Measurements from ENCODE around the gene SWT1.

SWT1 gene

GRCh38 chr1:185227161-185227560, 70.2 kb downstream of the SWT1 start:
- TF ChIP-seq TSHZ2 (CRISPR knock-in tag; IDR thresholded peaks at IDR 0.05): no peak
- no peak for TF ChIP-seq ZNF8 (CRISPR knock-in tag; IDR thresholded peaks at IDR 0.05)
- no peak for TF ChIP-seq TCF4 (CRISPR knock-in tag; IDR thresholded peaks at IDR 0.05; ENCODE audit: borderline replicate concordance)
- no peak for TF ChIP-seq CSDC2 (CRISPR knock-in tag; IDR thresholded peaks at IDR 0.05)
- TF ChIP-seq ESRRG (CRISPR knock-in tag; IDR thresholded peaks at IDR 0.05): no peak
- no peak for TF ChIP-seq ISL1 (CRISPR knock-in tag; IDR thresholded peaks at IDR 0.05)
- TF ChIP-seq ARNTL (CRISPR knock-in tag; IDR thresholded peaks at IDR 0.05; ENCODE audit: borderline replicate concordance, low read depth): no peak
- no peak for TF ChIP-seq POU6F1 (CRISPR knock-in tag; IDR thresholded peaks at IDR 0.05; ENCODE audit: borderline replicate concordance, low read depth)
- TF ChIP-seq GLIS3 (CRISPR knock-in tag; IDR thresholded peaks at IDR 0.05): no peak
- TF ChIP-seq ZNF565 (CRISPR knock-in tag; conservative IDR thresholded peaks at IDR 0.05; ENCODE audit: low read depth): no peak
- no peak for TF ChIP-seq ZNF70 (CRISPR knock-in tag; IDR thresholded peaks at IDR 0.05)
- TF ChIP-seq CREB5 (CRISPR knock-in tag; IDR thresholded peaks at IDR 0.05; ENCODE audit: low read depth): no peak
- TF ChIP-seq ZC3H10 (CRISPR knock-in tag; IDR thresholded peaks at IDR 0.05): no peak
- no peak for TF ChIP-seq RARB (CRISPR knock-in tag; IDR thresholded peaks at IDR 0.05)
- no peak for TF ChIP-seq ZFP3 (CRISPR knock-in tag; IDR thresholded peaks at IDR 0.05)
- TF ChIP-seq OSR1 (CRISPR knock-in tag; IDR thresholded peaks at IDR 0.05): no peak
- no peak for TF ChIP-seq PATZ1 (CRISPR knock-in tag; IDR thresholded peaks at IDR 0.05; ENCODE audit: borderline replicate concordance)
- ATAC-seq: no peak

- TF ChIP-seq CSRNP3 (CRISPR knock-in tag; IDR thresholded peaks at IDR 0.05): no peak
- TF ChIP-seq TSHZ2 (CRISPR knock-in tag; IDR thresholded peaks at IDR 0.05): no peak
- no peak for TF ChIP-seq PPARA (CRISPR knock-in tag; IDR thresholded peaks at IDR 0.05; ENCODE audit: borderline replicate concordance)
- TF ChIP-seq PATZ1 (CRISPR knock-in tag; IDR thresholded peaks at IDR 0.05; ENCODE audit: borderline replicate concordance): no peak
- no peak for TF ChIP-seq ARNTL (CRISPR knock-in tag; IDR thresholded peaks at IDR 0.05; ENCODE audit: borderline replicate concordance, low read depth)
- TF ChIP-seq TOX (CRISPR knock-in tag; IDR thresholded peaks at IDR 0.05; ENCODE audit: borderline replicate concordance): no peak
- no peak for TF ChIP-seq CSDC2 (CRISPR knock-in tag; IDR thresholded peaks at IDR 0.05)
- ATAC-seq: no peak
Measured at GRCh38 chr1:185228979-185229378, 72.0 kb downstream of the SWT1 start.

All from SK-N-SH treated with all-trans-retinoic acid at 6 μM for 48 hours (cell line).